KMS-11 (cell line): ENCODE measurements around the gene CD40LG.

ENCODE experiments used
- H2AFZ ChIP-seq: fragments of 200-600 bp; sonication (generic); 2 replicates; pipeline ENCODE4 v1.6.1; 2016; ENCODE audit warnings: antibody characterized with exemption, mixed run types, low read depth
- H3K27ac ChIP-seq: fragments of 200-600 bp; sonication (generic); 2 replicates; pipeline ENCODE4 v1.6.1; 2016; ENCODE audit warnings: mild to moderate bottlenecking, mixed run types
- H3K27me3 ChIP-seq: fragments of 200-600 bp; sonication (generic); 2 replicates; pipeline ENCODE4 v1.6.1; 2017; ENCODE audit warnings: mild to moderate bottlenecking, low read depth, mixed run types, moderate library complexity; ENCODE audit not compliant: insufficient read depth
- H3K36me3 ChIP-seq: fragments of 200-600 bp; sonication (generic); 2 replicates; pipeline ENCODE4 v1.6.1; 2017; ENCODE audit warnings: mild to moderate bottlenecking, mixed run types; ENCODE audit not compliant: insufficient read depth
- H3K4me1 ChIP-seq: fragments of 200-600 bp; sonication (generic); 2 replicates; pipeline ENCODE4 v1.6.1; 2016; ENCODE audit warnings: mild to moderate bottlenecking, low read depth, mixed run types; ENCODE audit not compliant: poor library complexity, severe bottlenecking
- H3K4me2 ChIP-seq: fragments of 200-600 bp; sonication (generic); 2 replicates; pipeline ENCODE4 v1.7.0; 2016; ENCODE audit warnings: mild to moderate bottlenecking, mixed run types
- H3K4me3 ChIP-seq: fragments of 200-600 bp; sonication (generic); IDR thresholded peaks from 2 replicates; pipeline ENCODE4 v1.6.1; 2017; ENCODE audit warnings: low read depth, low read length, mixed read lengths; ENCODE audit not compliant: insufficient read depth
- H3K79me2 ChIP-seq: fragments of 200-600 bp; sonication (generic); 2 replicates; pipeline ENCODE4 v1.6.1; 2016; ENCODE audit warnings: low read depth, mixed run types; ENCODE audit not compliant: insufficient read depth
- H3K9ac ChIP-seq: fragments of 200-600 bp; sonication (generic); 2 replicates; pipeline ENCODE4 v1.6.1; 2016; ENCODE audit warnings: mild to moderate bottlenecking, mixed run types
- H4K20me1 ChIP-seq: fragments of 200-600 bp; sonication (generic); 2 replicates; pipeline ENCODE4 v1.6.1; 2016; ENCODE audit warnings: mild to moderate bottlenecking, mixed run types; ENCODE audit not compliant: insufficient read depth
- TF ChIP-seq, protein P1 (sequence below): fragments of 200-600 bp; sonication (generic); conservative IDR thresholded peaks from 2 replicates; pipeline ENCODE4 v1.6.1; 2017; ENCODE audit warnings: low read depth, mild to moderate bottlenecking, antibody characterized with exemption, low read length, moderate library complexity, mixed read lengths

Gene CD40LG

DNA sequence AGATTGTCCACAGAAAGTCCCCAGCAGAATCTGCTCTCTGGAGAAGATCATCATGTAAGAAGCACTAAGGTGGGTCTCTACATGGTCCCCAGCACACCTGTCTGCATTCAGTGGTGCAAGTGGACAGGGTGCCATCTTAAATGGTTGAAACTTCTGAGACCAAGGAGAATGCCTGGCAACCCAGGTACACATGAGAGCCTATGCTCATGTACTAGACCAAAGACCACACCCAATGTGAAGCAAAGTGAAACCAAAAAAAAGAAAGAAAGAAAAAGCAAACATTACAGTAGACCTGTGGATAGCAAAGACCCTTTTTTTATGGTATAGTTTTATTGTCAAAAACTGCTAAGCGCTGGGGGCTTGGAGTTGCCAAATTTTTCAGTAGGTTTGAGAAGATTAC is 15.0 kb downstream of the CD40LG start:
- TF ChIP-seq, protein P1, sequence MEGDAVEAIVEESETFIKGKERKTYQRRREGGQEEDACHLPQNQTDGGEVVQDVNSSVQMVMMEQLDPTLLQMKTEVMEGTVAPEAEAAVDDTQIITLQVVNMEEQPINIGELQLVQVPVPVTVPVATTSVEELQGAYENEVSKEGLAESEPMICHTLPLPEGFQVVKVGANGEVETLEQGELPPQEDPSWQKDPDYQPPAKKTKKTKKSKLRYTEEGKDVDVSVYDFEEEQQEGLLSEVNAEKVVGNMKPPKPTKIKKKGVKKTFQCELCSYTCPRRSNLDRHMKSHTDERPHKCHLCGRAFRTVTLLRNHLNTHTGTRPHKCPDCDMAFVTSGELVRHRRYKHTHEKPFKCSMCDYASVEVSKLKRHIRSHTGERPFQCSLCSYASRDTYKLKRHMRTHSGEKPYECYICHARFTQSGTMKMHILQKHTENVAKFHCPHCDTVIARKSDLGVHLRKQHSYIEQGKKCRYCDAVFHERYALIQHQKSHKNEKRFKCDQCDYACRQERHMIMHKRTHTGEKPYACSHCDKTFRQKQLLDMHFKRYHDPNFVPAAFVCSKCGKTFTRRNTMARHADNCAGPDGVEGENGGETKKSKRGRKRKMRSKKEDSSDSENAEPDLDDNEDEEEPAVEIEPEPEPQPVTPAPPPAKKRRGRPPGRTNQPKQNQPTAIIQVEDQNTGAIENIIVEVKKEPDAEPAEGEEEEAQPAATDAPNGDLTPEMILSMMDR = no peak
- Histone ChIP-seq H3K4me1 (no peaks in the 10 kb centered on the region), H3K9ac (no peak overlapping the region), H4K20me1 (no peaks in the 10 kb centered on the region), H3K27me3 (no peaks in the 10 kb centered on the region), H2AFZ (no peak overlapping the region), H3K36me3 (no peaks in the 10 kb centered on the region), H3K79me2 (no peaks in the 10 kb centered on the region), H3K4me2 (no peak overlapping the region), H3K27ac (no peak overlapping the region), H3K4me3 (no peak overlapping the region)

DNA sequence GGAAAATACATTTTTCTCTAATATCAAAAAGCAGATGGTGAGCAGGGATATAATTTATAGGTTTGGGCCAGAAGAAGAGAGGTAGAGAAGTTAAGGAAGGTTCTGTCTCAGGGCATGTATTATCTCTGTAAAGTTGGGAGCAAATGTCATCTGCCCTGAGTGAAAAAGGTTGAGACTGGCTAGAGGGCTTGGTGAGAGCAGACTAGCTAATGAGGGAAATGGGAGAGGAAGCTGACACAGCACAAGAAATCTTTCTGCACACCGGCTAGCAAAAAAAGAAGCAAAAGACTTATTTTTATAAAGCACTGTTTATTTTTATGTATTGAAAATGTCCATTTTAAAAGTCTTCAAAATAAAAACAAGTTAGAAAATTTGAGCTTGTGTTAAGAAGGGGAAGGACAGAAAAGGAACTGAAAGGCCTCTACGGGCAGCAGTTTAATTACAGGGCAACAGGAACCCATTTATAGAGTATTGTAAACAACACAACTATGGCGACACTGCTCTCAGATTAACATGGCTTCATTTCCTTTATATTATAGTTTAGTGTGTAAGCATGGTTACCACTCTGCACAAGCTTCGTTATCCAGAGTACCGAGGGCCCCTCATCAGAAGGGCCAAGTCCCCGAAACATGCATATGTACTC is 17.4 kb downstream of the CD40LG start:
- H3K79me2 ChIP-seq = no peaks in the 10 kb centered on the region
- H3K4me2 ChIP-seq = no peak overlapping the region
- H4K20me1 ChIP-seq = no peaks in the 10 kb centered on the region
- H3K4me1 ChIP-seq = no peaks in the 10 kb centered on the region
- no peak overlapping the region for H3K4me3 ChIP-seq
- H3K27me3 ChIP-seq = no peaks in the 10 kb centered on the region
- no peak overlapping the region for H3K9ac ChIP-seq
- no peak overlapping the region for H3K27ac ChIP-seq
- TF ChIP-seq, protein P1 = no peak
- no peak overlapping the region for H2AFZ ChIP-seq
- no peaks in the 10 kb centered on the region for H3K36me3 ChIP-seq

DNA sequence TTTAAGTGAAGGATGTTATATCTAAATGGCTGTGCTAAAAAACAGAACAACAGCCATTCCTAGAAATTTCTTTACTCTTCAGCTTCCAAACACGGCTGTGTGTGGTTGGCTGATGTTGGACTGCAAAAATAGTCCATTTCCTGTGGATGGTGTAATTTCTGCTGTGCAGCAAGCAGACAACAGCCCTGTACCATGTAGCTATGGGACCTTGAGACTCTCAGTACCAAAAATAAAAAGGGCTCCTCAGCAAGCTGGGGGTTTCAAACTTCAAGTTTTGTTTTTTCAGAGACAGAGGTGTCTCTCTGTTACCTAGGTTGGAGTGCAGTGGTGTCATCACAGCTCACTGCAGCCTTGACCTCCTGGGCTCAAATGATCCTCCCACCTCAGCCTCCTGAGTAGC is 18.1 kb downstream of the CD40LG start:
- H3K27ac ChIP-seq = no peak overlapping the region
- TF ChIP-seq, protein P1 = no peak
- H4K20me1 ChIP-seq = no peaks in the 10 kb centered on the region
- peaks cover 2% of the 10 kb centered on the region for H3K4me1 ChIP-seq
- no peak overlapping the region for H3K4me2 ChIP-seq
- H3K27me3 ChIP-seq = no peaks in the 10 kb centered on the region
- H2AFZ ChIP-seq = no peak overlapping the region
- no peaks in the 10 kb centered on the region for H3K79me2 ChIP-seq
- H3K9ac ChIP-seq = no peak overlapping the region
- H3K4me3 ChIP-seq = no peak overlapping the region
- H3K36me3 ChIP-seq = no peaks in the 10 kb centered on the region

DNA sequence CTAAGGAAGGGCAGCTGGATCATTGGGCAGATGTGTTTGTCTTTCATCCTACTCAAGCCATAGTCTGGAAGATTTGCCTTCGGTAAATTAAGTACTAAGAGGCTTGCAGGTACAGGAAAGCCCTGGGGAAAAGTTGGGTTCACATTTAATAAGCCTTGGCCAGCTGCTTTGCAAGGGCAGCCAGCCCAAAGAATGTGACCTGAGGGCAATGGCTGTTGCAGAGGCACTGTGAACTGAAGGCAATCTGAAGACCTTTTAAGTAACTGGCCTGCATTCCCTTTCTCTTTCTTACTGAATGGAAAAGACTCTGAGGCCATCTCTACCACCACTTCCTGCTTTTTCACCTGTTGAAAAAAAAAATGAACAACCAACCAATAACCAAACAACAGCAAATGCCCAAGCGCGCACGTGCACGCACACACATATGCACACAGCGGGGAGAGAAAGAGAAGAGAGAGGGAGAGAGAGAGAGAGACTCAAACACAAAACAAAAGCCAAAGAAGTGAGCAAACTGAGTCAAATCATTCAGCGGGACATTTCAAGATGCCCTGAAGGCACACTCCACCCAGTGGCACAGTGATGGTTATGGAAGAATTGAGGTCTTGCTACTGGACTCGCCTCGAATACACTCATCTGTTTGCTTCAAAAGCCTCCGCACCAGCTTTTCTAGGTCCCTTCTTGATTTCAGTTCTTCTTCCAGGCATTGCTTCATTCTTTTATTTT is 19.6 kb downstream of the CD40LG start:
- Histone ChIP-seq H3K27me3 (no peaks in the 10 kb centered on the region), H3K4me2 (no peak overlapping the region), H3K79me2 (no peaks in the 10 kb centered on the region), H3K27ac (no peak overlapping the region), H4K20me1 (no peaks in the 10 kb centered on the region), H3K4me3 (no peak overlapping the region), H3K4me1 (peaks cover 5% of the 10 kb centered on the region), H2AFZ (no peak overlapping the region), H3K9ac (no peak overlapping the region), H3K36me3 (no peaks in the 10 kb centered on the region)
- TF ChIP-seq, protein P1 = no peak
